ENCODE data around the gene SORL1.
"Not testable (repeated sequence)": the region's sequence is repeated elsewhere in the genome, so short reads cannot be mapped to it uniquely, and the experiment has no call there.

The SORL1 gene

GRCh38 chr11:121479698-121480238, 27.7 kb downstream of the SORL1 start:
- no peak for DNase-seq

- DNase-seq = peak; percentile 51
These were observed 29.5 kb downstream of the SORL1 start for GRCh38 chr11:121481484-121482230.

GRCh38 chr11:121482231-121483129, 30.4 kb downstream of the SORL1 start:
- DNase-seq = peak; percentile 68

- DNase-seq = no peak
These were observed 31.8 kb downstream of the SORL1 start for GRCh38 chr11:121483805-121484480.

GRCh38 chr11:121485216-121485615, 33.1 kb downstream of the SORL1 start:
- DNase-seq = no peak

GRCh38 chr11:121486054-121486453, 33.9 kb downstream of the SORL1 start:
- peak; percentile 22 for DNase-seq

- DNase-seq = no peak
These were observed 35.1 kb downstream of the SORL1 start for GRCh38 chr11:121487191-121487590.

- no peak for DNase-seq
These were observed 36.1 kb downstream of the SORL1 start for GRCh38 chr11:121488170-121488569.

- no peak for DNase-seq
These were observed 36.5 kb downstream of the SORL1 start for GRCh38 chr11:121488641-121489040.

GRCh38 chr11:121489823-121490222, 37.7 kb downstream of the SORL1 start:
- no peak for DNase-seq

GRCh38 chr11:121494355-121495099, 42.4 kb downstream of the SORL1 start:
- DNase-seq = no peak

- DNase-seq = no peak
These were observed 45.3 kb downstream of the SORL1 start for GRCh38 chr11:121497176-121497998.

- DNase-seq = peak; percentile 12
These were observed 47.3 kb downstream of the SORL1 start for GRCh38 chr11:121499405-121499804.

GRCh38 chr11:121500275-121500674, 48.2 kb downstream of the SORL1 start:
- DNase-seq = no peak

GRCh38 chr11:121500717-121501116, 48.6 kb downstream of the SORL1 start:
- DNase-seq = no peak

- DNase-seq = no peak
These were observed 50.9 kb downstream of the SORL1 start for GRCh38 chr11:121503051-121503450.

- not testable (repeated sequence) for DNase-seq
These were observed 54.1 kb downstream of the SORL1 start for GRCh38 chr11:121506237-121506636.

- DNase-seq = no peak
These were observed 56.3 kb downstream of the SORL1 start for GRCh38 chr11:121508449-121508848.

GRCh38 chr11:121510438-121510837, 58.3 kb downstream of the SORL1 start:
- DNase-seq = no peak

GRCh38 chr11:121512468-121513465, 60.7 kb downstream of the SORL1 start:
- no peak for DNase-seq

All from activated CD8-positive, alpha-beta memory T cell treated with anti-CD3 and anti-CD28 coated beads, Interleukin-2, amount 50 U/mL, for 48 hours (primary cell).